Ishikawa (cell line): Measurements from ENCODE around the gene KCNK3.

Experiments used
- CEBPB ChIP-seq: IDR thresholded peaks from 2 replicates; pipeline ENCODE4 v1.6.1; 2012
- CREB1 ChIP-seq: IDR thresholded peaks from 2 replicates; pipeline ENCODE4 v1.6.1; 2012; ENCODE audit warnings: low read depth
- EGR1 ChIP-seq: IDR thresholded peaks from 2 replicates; pipeline ENCODE4 v1.6.1; 2012
- EP300 ChIP-seq: IDR thresholded peaks from 2 replicates; pipeline ENCODE4 v1.6.1; 2012; ENCODE audit warnings: borderline replicate concordance
- FOXM1 ChIP-seq: IDR thresholded peaks from 2 replicates; pipeline ENCODE4 v1.6.1; 2012; ENCODE audit warnings: low read depth, borderline replicate concordance
- NFIC ChIP-seq: IDR thresholded peaks from 2 replicates; pipeline ENCODE4 v1.6.1; 2012
- RAD21 ChIP-seq: IDR thresholded peaks from 2 replicates; pipeline ENCODE4 v1.6.1; 2012; ENCODE audit warnings: low read depth
- TAF1 ChIP-seq: IDR thresholded peaks from 2 replicates; pipeline ENCODE4 v1.6.1; 2012; ENCODE audit warnings: low read depth, mild to moderate bottlenecking
- TCF12 ChIP-seq: IDR thresholded peaks from 2 replicates; pipeline ENCODE4 v1.6.1; 2012; ENCODE audit warnings: low read depth
- TEAD4 ChIP-seq: IDR thresholded peaks from 2 replicates; pipeline ENCODE4 v1.6.1; 2012
- YY1 ChIP-seq: IDR thresholded peaks from 2 replicates; pipeline ENCODE4 v1.6.1; 2012; ENCODE audit warnings: low read depth
- ZBTB7A ChIP-seq: IDR thresholded peaks from 2 replicates; pipeline ENCODE4 v1.6.1; 2012; ENCODE audit warnings: low read depth
- TF ChIP-seq, protein P1 (sequence below): IDR thresholded peaks from 2 replicates; pipeline ENCODE4 v1.6.1; 2012
- TF ChIP-seq, protein P2 (sequence below): IDR thresholded peaks from 2 replicates; pipeline ENCODE4 v1.6.1; 2012
- TF ChIP-seq, protein P3 (sequence below): IDR thresholded peaks from 2 replicates; pipeline ENCODE4 v1.6.1; 2012; ENCODE audit warnings: low read depth, mild to moderate bottlenecking

KCNK3 gene

DNA sequence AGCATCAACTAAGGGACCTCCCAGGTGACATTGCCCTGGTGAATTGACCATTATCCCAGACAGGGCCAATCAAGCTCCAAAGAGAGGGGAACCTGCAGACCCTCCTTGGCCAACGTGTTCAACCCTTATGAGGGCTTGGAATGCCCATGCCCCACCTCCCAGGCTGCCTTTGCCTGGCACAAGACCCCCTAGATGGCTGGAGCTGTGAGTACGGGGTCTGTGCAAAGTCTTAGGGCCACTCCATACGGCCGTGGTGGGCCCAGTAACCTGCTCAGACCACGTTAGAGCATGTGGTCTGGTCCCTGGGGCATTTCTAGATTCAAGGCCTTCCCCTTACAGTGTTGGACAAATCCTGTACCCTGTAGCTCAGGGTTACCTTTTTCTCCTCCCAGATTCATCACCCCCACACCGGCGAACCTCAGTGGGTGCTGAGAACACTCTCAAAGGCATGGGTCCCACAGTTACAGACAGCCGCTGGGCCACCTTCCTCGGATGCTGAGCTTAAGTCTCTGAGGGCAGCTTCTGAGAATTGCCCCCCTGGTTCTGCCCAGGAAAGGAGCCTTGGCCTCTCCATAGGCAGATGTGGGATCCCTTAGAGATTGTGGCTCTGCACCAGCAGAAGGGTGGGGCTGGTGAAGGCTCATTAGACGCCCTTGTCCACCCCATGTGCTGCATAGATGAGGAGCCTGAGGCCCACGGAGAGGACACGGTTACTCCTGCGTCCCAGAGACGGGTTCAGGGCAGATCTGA is 18.3 kb upstream of the KCNK3 start:
- TF ChIP-seq TEAD4, result no peak
- no peak for TF ChIP-seq EGR1

DNA sequence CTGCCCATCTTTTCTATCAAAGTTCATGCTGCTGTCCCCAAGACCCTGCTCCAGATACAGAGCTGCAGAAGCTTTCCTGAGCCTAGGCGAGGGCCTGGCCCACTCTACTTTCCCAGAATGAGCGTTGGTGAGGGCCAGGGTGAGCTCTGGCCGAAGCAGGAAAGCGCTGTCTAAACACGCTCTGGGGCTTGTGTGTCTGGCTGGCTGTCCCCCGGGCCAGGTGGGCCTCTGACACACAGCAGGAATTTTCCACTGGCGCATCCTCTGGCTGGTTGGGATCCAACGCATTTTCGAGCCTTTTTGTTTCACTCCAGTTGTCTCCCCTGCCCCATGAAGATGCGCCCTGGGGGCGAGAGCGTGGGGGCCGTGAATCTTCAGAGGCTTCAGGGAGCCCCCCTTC is 17.8 kb upstream of the KCNK3 start:
- no peak for TF ChIP-seq YY1
- no peak for TF ChIP-seq CREB1
- no peak for TF ChIP-seq EP300
- no peak for TF ChIP-seq CEBPB
- TF ChIP-seq TAF1, result no peak
- TF ChIP-seq, protein P1, sequence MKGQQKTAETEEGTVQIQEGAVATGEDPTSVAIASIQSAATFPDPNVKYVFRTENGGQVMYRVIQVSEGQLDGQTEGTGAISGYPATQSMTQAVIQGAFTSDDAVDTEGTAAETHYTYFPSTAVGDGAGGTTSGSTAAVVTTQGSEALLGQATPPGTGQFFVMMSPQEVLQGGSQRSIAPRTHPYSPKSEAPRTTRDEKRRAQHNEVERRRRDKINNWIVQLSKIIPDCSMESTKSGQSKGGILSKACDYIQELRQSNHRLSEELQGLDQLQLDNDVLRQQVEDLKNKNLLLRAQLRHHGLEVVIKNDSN, result no peak
- TF ChIP-seq, protein P2, sequence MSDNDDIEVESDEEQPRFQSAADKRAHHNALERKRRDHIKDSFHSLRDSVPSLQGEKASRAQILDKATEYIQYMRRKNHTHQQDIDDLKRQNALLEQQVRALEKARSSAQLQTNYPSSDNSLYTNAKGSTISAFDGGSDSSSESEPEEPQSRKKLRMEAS, result no peak
- TF ChIP-seq EGR1, result no peak
- TF ChIP-seq TEAD4, result no peak
- no peak for TF ChIP-seq TCF12
- TF ChIP-seq FOXM1, result no peak
- no peak for TF ChIP-seq ZBTB7A
- TF ChIP-seq NFIC, result no peak
- TF ChIP-seq, protein P3, sequence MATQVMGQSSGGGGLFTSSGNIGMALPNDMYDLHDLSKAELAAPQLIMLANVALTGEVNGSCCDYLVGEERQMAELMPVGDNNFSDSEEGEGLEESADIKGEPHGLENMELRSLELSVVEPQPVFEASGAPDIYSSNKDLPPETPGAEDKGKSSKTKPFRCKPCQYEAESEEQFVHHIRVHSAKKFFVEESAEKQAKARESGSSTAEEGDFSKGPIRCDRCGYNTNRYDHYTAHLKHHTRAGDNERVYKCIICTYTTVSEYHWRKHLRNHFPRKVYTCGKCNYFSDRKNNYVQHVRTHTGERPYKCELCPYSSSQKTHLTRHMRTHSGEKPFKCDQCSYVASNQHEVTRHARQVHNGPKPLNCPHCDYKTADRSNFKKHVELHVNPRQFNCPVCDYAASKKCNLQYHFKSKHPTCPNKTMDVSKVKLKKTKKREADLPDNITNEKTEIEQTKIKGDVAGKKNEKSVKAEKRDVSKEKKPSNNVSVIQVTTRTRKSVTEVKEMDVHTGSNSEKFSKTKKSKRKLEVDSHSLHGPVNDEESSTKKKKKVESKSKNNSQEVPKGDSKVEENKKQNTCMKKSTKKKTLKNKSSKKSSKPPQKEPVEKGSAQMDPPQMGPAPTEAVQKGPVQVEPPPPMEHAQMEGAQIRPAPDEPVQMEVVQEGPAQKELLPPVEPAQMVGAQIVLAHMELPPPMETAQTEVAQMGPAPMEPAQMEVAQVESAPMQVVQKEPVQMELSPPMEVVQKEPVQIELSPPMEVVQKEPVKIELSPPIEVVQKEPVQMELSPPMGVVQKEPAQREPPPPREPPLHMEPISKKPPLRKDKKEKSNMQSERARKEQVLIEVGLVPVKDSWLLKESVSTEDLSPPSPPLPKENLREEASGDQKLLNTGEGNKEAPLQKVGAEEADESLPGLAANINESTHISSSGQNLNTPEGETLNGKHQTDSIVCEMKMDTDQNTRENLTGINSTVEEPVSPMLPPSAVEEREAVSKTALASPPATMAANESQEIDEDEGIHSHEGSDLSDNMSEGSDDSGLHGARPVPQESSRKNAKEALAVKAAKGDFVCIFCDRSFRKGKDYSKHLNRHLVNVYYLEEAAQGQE, result no peak
- no peak for TF ChIP-seq RAD21

DNA sequence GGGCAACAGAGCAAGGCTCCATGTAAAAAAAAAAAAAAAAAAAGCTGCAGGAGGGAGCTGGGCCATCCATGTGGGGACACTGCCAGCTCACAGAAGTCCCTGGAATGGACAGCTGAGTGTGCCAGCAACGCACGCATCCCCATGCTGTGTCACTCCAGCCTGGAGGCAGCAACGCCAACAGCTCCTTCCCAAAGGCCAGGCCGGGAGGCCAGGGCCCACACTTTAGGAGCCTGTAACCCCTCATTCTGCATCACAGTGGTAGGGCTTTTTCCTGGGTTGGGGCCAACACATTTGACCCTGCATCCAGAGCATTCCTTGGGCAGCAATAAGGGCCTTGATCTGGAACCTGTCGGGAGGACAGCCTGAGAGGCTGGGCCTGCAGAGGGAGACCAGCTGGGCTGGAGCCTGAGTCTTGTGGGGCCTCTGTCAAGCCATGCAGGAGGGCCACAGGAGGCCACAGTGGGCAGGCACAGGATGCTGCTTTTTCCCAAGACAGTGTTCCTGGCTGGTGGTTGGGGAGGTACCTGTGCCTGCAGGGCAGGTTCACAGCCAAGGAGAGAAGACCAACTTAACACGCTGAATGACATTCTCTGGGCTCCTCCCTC is 16.8 kb upstream of the KCNK3 start:
- TF ChIP-seq FOXM1 (no peak), RAD21 (no peak), CEBPB (no peak), TEAD4 (no peak), EP300 (no peak), TCF12 (no peak), YY1 (no peak), ZBTB7A (no peak), NFIC (no peak), EGR1 (no peak), TAF1 (no peak), CREB1 (no peak)
- TF ChIP-seq, protein P1, result no peak
- TF ChIP-seq, protein P3, result no peak
- TF ChIP-seq, protein P2, result no peak

DNA sequence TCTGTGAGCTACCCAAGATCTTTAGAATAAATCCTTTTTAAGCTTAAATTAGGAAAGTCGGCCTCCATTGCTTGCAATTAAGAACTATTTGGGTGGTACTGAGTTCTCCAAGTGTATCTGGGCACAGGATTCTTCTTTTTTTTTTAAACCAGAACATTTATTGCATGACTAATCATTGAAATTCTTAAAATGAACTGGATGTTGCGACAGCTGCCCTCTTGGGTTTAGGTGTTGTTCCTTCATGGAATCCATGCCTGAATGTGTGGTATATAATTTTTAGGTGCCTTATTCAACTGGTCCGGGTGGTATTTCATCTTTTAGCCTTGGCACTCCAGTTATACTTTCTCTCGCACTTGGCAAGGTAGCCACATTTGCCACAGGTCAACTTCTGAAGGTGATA is 14.5 kb upstream of the KCNK3 start:
- no peak for TF ChIP-seq FOXM1
- no peak for TF ChIP-seq CEBPB
- no peak for TF ChIP-seq TEAD4
- TF ChIP-seq, protein P2, result no peak
- no peak for TF ChIP-seq YY1
- TF ChIP-seq ZBTB7A, result no peak
- TF ChIP-seq CREB1, result no peak
- TF ChIP-seq, protein P3, result no peak
- TF ChIP-seq RAD21, result no peak
- no peak for TF ChIP-seq NFIC
